HCT116 (cell line): Measurements from ENCODE around the gene U2AF1L4. TPM values are rescaled to one million over a fixed set of nuclear protein-coding genes. Genes with fewer than 3 reads are reported as not detected.

Source experiments
- ATAC-seq: fragments of 200-7000 bp; cut with Tn5 transposase; 2 replicates; pipeline ENCODE4 v1.9.1; 2020; ENCODE audit warnings: mild to moderate bottlenecking, moderate library complexity
- BruUV-seq: library from RNA; stranded (reverse); fragments of 400-500 nt; replicated peaks from 2 replicates; lab custom pipeline; 2021; lab: Mats Ljungman, UMichigan
- CTCF ChIA-PET: fragments of 300-600 bp; sonication (Branson Sonifier 250); formaldehyde crosslinking; loops from one replicate; lab custom pipeline; 2021; ENCODE audit warnings: antibody characterized with exemption; lab: Charles Lee
- POLR2A ChIA-PET: fragments of 300-600, 350-600 bp; sonication (Branson Sonifier 250); formaldehyde crosslinking; loops from one replicate; lab custom pipeline; 2021; ENCODE audit warnings: antibody characterized with exemption; lab: Charles Lee
- RAD21 ChIA-PET, 2 experiments: fragments of 300-600 bp; sonication (Branson Sonifier 250); formaldehyde crosslinking; loops; one replicate each; lab custom pipeline; 2023; ENCODE audit warnings: low total read pairs in 2 of 2; ENCODE audit not compliant: uncharacterized antibody in 2 of 2, unreplicated experiment in 2 of 2, low non-redundant PET in 1 of 2; lab: Charles Lee
- DNase-seq: peaks from one replicate; pipeline ENCODE4 v3.0.0-alpha.2; 2010; ENCODE audit warnings: low read depth, low spot score
- H2AFZ ChIP-seq: fragments of 200-600 bp; shearing (Covaris generic), sonication (generic); 2 replicates; pipeline ENCODE4 v1.6.1; 2017; ENCODE audit warnings: low read depth, mixed run types, mixed read lengths, antibody characterized with exemption, low read length; ENCODE audit not compliant: poor library complexity, severe bottlenecking
- H3K27ac ChIP-seq: 2 replicates; pipeline ENCODE4 v1.5.1; 2012; ENCODE audit warnings: low read depth, low read length
- H3K27me3 ChIP-seq: fragments of 200-600 bp; sonication (generic); 2 replicates; pipeline ENCODE4 v1.6.1; 2016; ENCODE audit warnings: mixed run types, low read length, mixed read lengths; ENCODE audit not compliant: insufficient read depth
- H3K36me3 ChIP-seq, 2 experiments: fragments of 200-500 bp in 1 of 2; fragments of 200-600 bp in 1 of 2; sonication (Bioruptor generic) in 1 of 2; sonication (generic) in 1 of 2; 2 replicates each; pipeline versions ENCODE4 v1.5.1 to v1.6.1; 2014 to 2016; ENCODE audit warnings: low read length in 2 of 2, inconsistent platforms in 1 of 2, mixed read lengths in 1 of 2, mixed run types in 1 of 2; ENCODE audit not compliant: insufficient read depth in 2 of 2, control insufficient read depth in 1 of 2
- H3K4me1 ChIP-seq, 2 experiments: fragments of 200-600 bp in 1 of 2; sonication (generic) in 1 of 2; 2 replicates each; pipeline versions ENCODE4 v1.5.1 to v1.6.1; 2012 to 2017; ENCODE audit warnings: low read length in 2 of 2, inconsistent platforms in 1 of 2, mild to moderate bottlenecking in 1 of 2, mixed read lengths in 1 of 2, mixed run types in 1 of 2, moderate library complexity in 1 of 2; ENCODE audit not compliant: insufficient read depth in 2 of 2, control insufficient read depth in 1 of 2
- H3K4me2 ChIP-seq: fragments of 200-600 bp; sonication (generic); 2 replicates; pipeline ENCODE4 v1.6.1; 2017; ENCODE audit warnings: mixed run types, low read length, mixed read lengths
- H3K4me3 ChIP-seq, 2 experiments: fragments of 200-600 bp in 1 of 2; sonication (generic) in 1 of 2; replicated peaks in 1 of 2; 2 replicates each; pipeline ENCODE4 v1.5.1; 2011 to 2016; ENCODE audit warnings: low read length in 2 of 2, control low read depth in 1 of 2, low read depth in 1 of 2, mild to moderate bottlenecking in 1 of 2, mixed read lengths in 1 of 2, mixed run types in 1 of 2
- H3K79me2 ChIP-seq: fragments of 200-600 bp; sonication (generic); 2 replicates; pipeline ENCODE4 v1.6.1; 2017; ENCODE audit warnings: mild to moderate bottlenecking, mixed run types, low read length, moderate library complexity, mixed read lengths; ENCODE audit not compliant: insufficient read depth
- H3K9ac ChIP-seq: fragments of 200-600 bp; sonication (generic); 2 replicates; pipeline ENCODE4 v1.6.1; 2016; ENCODE audit warnings: low read length, mixed read lengths
- H3K9me2 ChIP-seq: fragments of 200-600 bp; sonication (generic), shearing (Covaris generic); 2 replicates; pipeline ENCODE4 v1.6.1; 2017; ENCODE audit warnings: mixed run types, mild to moderate bottlenecking, moderate library complexity; ENCODE audit not compliant: insufficient read depth
- H3K9me3 ChIP-seq, 2 experiments: fragments of 200-500 bp in 1 of 2; fragments of 200-600 bp in 1 of 2; sonication (Bioruptor generic) in 1 of 2; sonication (generic) in 1 of 2; 2 replicates each; pipeline ENCODE4 v1.6.1; 2014 to 2017; ENCODE audit warnings: low read length in 2 of 2, mixed read lengths in 2 of 2, inconsistent platforms in 1 of 2, low read depth in 1 of 2, mild to moderate bottlenecking in 1 of 2, mixed run types in 1 of 2, moderate library complexity in 1 of 2; ENCODE audit not compliant: control insufficient read depth in 1 of 2, insufficient read depth in 1 of 2
- H4K20me1 ChIP-seq: fragments of 200-600 bp; sonication (generic), shearing (Covaris generic); 2 replicates; pipeline ENCODE4 v1.6.1; 2017; ENCODE audit warnings: mixed run types, mild to moderate bottlenecking, moderate library complexity; ENCODE audit not compliant: insufficient read depth
- CBX3 ChIP-seq: IDR thresholded peaks from 2 replicates; pipeline ENCODE4 v1.6.1; 2012; ENCODE audit warnings: low read depth
- EGR1 ChIP-seq: IDR thresholded peaks from 2 replicates; pipeline ENCODE4 v1.6.1; 2012; ENCODE audit warnings: low read depth
- ELF1 ChIP-seq: IDR thresholded peaks from 2 replicates; pipeline ENCODE4 v1.6.1; 2012; ENCODE audit warnings: low read depth, borderline replicate concordance
- JUND ChIP-seq: IDR thresholded peaks from 2 replicates; pipeline ENCODE4 v1.6.1; 2012
- MAX ChIP-seq: IDR thresholded peaks from 2 replicates; pipeline ENCODE4 v1.6.1; 2012
- RAD21 ChIP-seq: IDR thresholded peaks from 2 replicates; pipeline ENCODE4 v1.6.1; 2012; ENCODE audit warnings: low read depth, mild to moderate bottlenecking
- SP1 ChIP-seq: IDR thresholded peaks from 2 replicates; pipeline ENCODE4 v1.6.1; 2012; ENCODE audit warnings: low read depth
- intact Hi-C: fragments of 100-400 bp; cut with micrococcal nuclease; formaldehyde crosslinking; loops from 2 replicates; pipeline ENCODE4 v1.10.0; 2022
- total RNA-seq: library from RNA; stranded (reverse); gene quantifications from one replicate; pipeline ENCODE4 v1.2.1, GENCODE V29; 2021; ENCODE audit not compliant: unreplicated experiment
- TF ChIP-seq, protein P1 (sequence below), 3 experiments: fragments of 200-600 bp in 1 of 3; sonication (generic) in 1 of 3; IDR thresholded peaks in 2 of 3; conservative IDR thresholded peaks in 1 of 3; 2 replicates each; pipeline ENCODE4 v1.5.1; 2012 to 2017; ENCODE audit warnings: low read depth in 2 of 3, low read length in 2 of 3, antibody characterized with exemption in 1 of 3, borderline replicate concordance in 1 of 3, control low read depth in 1 of 3, mild to moderate bottlenecking in 1 of 3, mixed read lengths in 1 of 3, mixed run types in 1 of 3, moderate library complexity in 1 of 3; ENCODE audit not compliant: insufficient read depth in 1 of 3

Gene U2AF1L4
- total RNA-seq, 1 experiment from 2014 or later = 15.6 TPM

- intact Hi-C loops = no loop called here
- peaks cover 21 to 32% of the 10 kb centered on the region in 2 experiments; a peak in 3 of 4 replicates for H3K36me3 ChIP-seq
- CTCF ChIA-PET = no interaction called here
Measured at GRCh38 chr19:35736913-35737886, 8.0 kb downstream of the U2AF1L4 start.

DNA sequence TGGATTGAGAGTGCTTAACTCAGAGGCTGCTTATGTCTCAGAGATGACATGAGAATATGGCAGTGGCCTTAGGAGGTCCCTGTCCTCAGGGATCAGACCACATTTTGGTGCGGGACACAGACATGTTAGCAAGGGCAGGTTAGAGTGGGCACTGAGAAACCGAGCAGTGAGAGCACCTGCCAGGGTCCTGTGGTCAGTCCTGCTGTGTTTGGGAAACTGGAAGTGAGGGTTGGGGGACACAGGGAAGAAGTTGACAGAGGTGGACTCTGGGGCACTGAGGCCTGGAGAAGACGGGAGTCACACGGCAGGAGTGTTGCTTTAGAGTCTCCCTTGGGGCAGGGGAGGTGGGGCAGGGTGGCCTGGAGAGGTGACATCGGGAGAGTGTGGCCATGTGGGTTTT lies 10.3 kb downstream of the U2AF1L4 start:
- H3K9me2 ChIP-seq = no peaks in the 10 kb centered on the region
- intact Hi-C loops = no loop called here
- H3K27ac ChIP-seq = no peak overlapping the region
- BruUV-seq = no TSS peak
- peaks cover 4 to 5% of the 10 kb centered on the region in 2 experiments; a peak in 2 of 4 replicates for H3K4me1 ChIP-seq
- CTCF ChIA-PET = no interaction called here
- no peak overlapping the region for H3K9ac ChIP-seq
- H3K27me3 ChIP-seq = no peaks in the 10 kb centered on the region
- H3K4me3 ChIP-seq = no peak overlapping the region
- H2AFZ ChIP-seq = no peak overlapping the region
- no peaks in the 10 kb centered on the region for H4K20me1 ChIP-seq
- POLR2A ChIA-PET = no interaction called here
- H3K36me3 ChIP-seq = peaks cover 36 to 44% of the 10 kb centered on the region in 2 experiments; a peak in 3 of 4 replicates
- no peak for DNase-seq
- H3K9me3 ChIP-seq = no peaks in the 10 kb centered on the region
- H3K79me2 ChIP-seq = no peaks in the 10 kb centered on the region
- RAD21 ChIA-PET = no interaction called here
- ATAC-seq = no peak
- H3K4me2 ChIP-seq = no peak overlapping the region
- TF ChIP-seq JUND (no peak), CBX3 (no peak), MAX (no peak), SP1 (no peak), RAD21 (no peak), ELF1 (no peak)
- TF ChIP-seq, protein P1, sequence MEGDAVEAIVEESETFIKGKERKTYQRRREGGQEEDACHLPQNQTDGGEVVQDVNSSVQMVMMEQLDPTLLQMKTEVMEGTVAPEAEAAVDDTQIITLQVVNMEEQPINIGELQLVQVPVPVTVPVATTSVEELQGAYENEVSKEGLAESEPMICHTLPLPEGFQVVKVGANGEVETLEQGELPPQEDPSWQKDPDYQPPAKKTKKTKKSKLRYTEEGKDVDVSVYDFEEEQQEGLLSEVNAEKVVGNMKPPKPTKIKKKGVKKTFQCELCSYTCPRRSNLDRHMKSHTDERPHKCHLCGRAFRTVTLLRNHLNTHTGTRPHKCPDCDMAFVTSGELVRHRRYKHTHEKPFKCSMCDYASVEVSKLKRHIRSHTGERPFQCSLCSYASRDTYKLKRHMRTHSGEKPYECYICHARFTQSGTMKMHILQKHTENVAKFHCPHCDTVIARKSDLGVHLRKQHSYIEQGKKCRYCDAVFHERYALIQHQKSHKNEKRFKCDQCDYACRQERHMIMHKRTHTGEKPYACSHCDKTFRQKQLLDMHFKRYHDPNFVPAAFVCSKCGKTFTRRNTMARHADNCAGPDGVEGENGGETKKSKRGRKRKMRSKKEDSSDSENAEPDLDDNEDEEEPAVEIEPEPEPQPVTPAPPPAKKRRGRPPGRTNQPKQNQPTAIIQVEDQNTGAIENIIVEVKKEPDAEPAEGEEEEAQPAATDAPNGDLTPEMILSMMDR (IDR thresholded peaks at IDR 0.05 in 2 of 3, conservative IDR thresholded peaks at IDR 0.05 in 1 of 3; ENCODE audit: borderline replicate concordance in 1 of 3, insufficient read depth in 1 of 3, low read depth in 2 of 3, low read length in 2 of 3) = no peak

More at GRCh38 chr19:35736913-35737886, 8.0 kb downstream of the U2AF1L4 start:
- ATAC-seq = no peak
- Histone ChIP-seq H3K4me3 (no peak overlapping the region), H3K9ac (no peak overlapping the region), H3K9me3 (no peaks in the 10 kb centered on the region), H3K79me2 (no peaks in the 10 kb centered on the region), H3K9me2 (no peaks in the 10 kb centered on the region), H3K4me2 (no peak overlapping the region), H3K4me1 (peaks cover 15 to 16% of the 10 kb centered on the region in 2 experiments; a peak in 3 of 4 replicates), H3K27me3 (no peaks in the 10 kb centered on the region), H2AFZ (no peak overlapping the region), H4K20me1 (no peaks in the 10 kb centered on the region), H3K27ac (no peak overlapping the region)
- POLR2A ChIA-PET = interaction anchor here (1.9 kb wide), 1 partner anchor 11 kb away, joined by 5 read pairs; the partner anchor contains the start of gene LIN37
- TF ChIP-seq, protein P1 (IDR thresholded peaks at IDR 0.05 in 2 of 3, conservative IDR thresholded peaks at IDR 0.05 in 1 of 3; ENCODE audit: borderline replicate concordance in 1 of 3, insufficient read depth in 1 of 3, low read depth in 2 of 3, low read length in 2 of 3) = peak in 2 of 3 experiments; percentile 23 to 33; a peak in 2 of 6 replicates
- no peak for TF ChIP-seq EGR1
- no peak for DNase-seq
- no TSS peak for BruUV-seq
- RAD21 ChIA-PET = no interaction called here
